Measurements from ENCODE around the gene TOMM20.

TOMM20 gene

DNA sequence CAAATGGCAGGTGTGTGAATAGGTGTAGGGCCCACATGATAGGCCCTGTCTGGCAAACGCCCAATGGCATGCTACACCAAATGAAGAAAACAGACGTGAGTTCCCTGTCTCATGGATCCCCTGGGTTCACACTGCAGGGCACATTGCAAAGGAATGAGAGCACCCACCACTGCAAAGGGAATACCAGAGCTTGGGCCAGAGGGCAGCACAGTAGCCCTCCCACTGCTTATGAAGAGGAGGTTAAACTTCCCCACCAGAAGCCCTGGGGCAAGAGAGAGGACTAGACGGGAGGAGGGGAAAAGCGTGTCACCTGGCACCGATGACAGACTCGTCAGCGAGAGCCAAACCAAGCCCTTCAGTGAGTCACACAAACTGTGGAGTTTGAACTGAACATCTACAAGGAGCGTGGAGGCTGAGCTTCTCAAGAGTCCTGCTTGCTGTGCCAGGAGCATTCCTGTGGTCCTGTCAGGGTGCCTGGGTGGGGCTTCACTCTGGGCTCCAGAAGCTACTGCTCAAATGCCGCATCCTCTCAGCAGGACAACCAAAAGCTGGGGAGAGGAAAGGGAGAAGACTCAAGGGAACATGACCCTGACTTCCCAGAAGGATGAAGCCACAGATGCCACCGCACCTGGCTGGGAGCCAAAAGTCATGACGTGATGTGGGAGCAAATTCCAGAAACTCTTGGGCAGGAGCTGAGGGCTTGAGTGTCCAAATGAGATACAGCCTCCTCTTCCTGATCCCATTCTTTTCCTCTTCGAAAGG, 61.1 kb downstream of the TOMM20 start:
- H3K4me3 ChIP-seq (ENCODE audit: low read length) = no peak overlapping the region
- no peaks in the 10 kb centered on the region for H3K9me2 ChIP-seq (replicated peaks; ENCODE audit: insufficient read depth, low read length)
- TF ChIP-seq, protein P1, sequence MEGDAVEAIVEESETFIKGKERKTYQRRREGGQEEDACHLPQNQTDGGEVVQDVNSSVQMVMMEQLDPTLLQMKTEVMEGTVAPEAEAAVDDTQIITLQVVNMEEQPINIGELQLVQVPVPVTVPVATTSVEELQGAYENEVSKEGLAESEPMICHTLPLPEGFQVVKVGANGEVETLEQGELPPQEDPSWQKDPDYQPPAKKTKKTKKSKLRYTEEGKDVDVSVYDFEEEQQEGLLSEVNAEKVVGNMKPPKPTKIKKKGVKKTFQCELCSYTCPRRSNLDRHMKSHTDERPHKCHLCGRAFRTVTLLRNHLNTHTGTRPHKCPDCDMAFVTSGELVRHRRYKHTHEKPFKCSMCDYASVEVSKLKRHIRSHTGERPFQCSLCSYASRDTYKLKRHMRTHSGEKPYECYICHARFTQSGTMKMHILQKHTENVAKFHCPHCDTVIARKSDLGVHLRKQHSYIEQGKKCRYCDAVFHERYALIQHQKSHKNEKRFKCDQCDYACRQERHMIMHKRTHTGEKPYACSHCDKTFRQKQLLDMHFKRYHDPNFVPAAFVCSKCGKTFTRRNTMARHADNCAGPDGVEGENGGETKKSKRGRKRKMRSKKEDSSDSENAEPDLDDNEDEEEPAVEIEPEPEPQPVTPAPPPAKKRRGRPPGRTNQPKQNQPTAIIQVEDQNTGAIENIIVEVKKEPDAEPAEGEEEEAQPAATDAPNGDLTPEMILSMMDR (IDR thresholded peaks at IDR 0.05; ENCODE audit: low read length) = no peak
- TF ChIP-seq EZH2phosphoT487 (IDR thresholded peaks at IDR 0.05; ENCODE audit: low read length) (no peak), EZH2 (optimal IDR thresholded peaks at IDR 0.05; ENCODE audit: low read depth, low read length) (no peak)
- DNase-seq = no peak
- peaks cover 16% of the 10 kb centered on the region for H3K4me1 ChIP-seq (ENCODE audit: low read length)
- no peak overlapping the region for H3K27ac ChIP-seq (ENCODE audit: low read length)
- H3K4me2 ChIP-seq (ENCODE audit: low read depth, low read length) = no peak overlapping the region
- H3K79me2 ChIP-seq (ENCODE audit: low read length) = no peaks in the 10 kb centered on the region
- no peaks in the 10 kb centered on the region for H3K36me3 ChIP-seq (replicated peaks; ENCODE audit: insufficient read depth, low read length)
- peaks cover 10% of the 10 kb centered on the region for H3F3A ChIP-seq (ENCODE audit: insufficient read depth, low read length)
- H4K20me1 ChIP-seq (ENCODE audit: insufficient read depth, low read length) = no peaks in the 10 kb centered on the region
- no peak overlapping the region for H2AFZ ChIP-seq (ENCODE audit: low read length)
- no peak overlapping the region for H3K9ac ChIP-seq (ENCODE audit: low read length)
- H3K27me3 ChIP-seq (replicated peaks; ENCODE audit: insufficient read depth, low read length) = no peaks in the 10 kb centered on the region
- H3K9me3 ChIP-seq (replicated peaks; ENCODE audit: insufficient read depth, low read length) = no peaks in the 10 kb centered on the region

DNA sequence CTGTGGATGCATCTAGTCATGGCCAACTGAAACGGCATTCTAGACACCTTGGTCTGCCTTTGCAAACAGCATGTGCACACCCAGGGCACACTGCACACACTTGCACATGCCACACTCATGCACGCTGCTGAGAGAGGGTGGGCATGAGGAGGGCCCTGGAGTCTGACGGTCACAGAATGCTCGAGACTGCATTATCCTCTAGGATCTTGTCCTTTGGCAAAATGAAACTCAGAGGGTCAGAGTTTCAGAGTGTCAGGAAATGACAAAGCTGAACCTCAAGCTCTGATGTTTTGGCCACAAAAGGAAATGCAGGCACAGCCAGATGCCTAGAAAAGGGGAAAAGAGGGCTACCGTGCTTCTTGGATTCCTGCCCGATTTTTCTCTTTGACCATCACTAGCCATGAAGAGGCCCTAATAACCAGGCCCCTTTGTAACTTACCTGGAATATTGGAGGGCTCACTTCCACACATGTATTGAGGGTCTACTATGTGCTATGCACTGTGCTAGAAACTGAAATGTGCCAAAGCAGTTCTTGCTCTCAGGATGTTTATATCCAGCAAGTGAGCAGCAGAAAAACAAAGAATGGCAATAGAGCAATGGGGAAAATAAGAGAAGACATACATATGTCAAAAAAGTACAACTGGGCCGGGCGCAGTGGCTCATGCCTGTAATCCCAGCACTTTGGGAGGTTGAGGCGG, 65.4 kb downstream of the TOMM20 start:
- DNase-seq = peak; percentile 55
- Histone ChIP-seq H3K79me2 (ENCODE audit: low read length) (no peaks in the 10 kb centered on the region), H3K27ac (ENCODE audit: low read length) (peak overlapping the region; percentile 73), H3K27me3 (replicated peaks; ENCODE audit: insufficient read depth, low read length) (no peaks in the 10 kb centered on the region), H3K4me3 (ENCODE audit: low read length) (peak overlapping the region; percentile 4; the same call in 1 of the 2 replicates), H4K20me1 (ENCODE audit: insufficient read depth, low read length) (no peaks in the 10 kb centered on the region), H3K4me1 (ENCODE audit: low read length) (peaks cover 40% of the 10 kb centered on the region), H3K9me3 (replicated peaks; ENCODE audit: insufficient read depth, low read length) (no peaks in the 10 kb centered on the region), H3K4me2 (ENCODE audit: low read depth, low read length) (peak overlapping the region; percentile 64), H2AFZ (ENCODE audit: low read length) (peak overlapping the region; percentile 41), H3K9me2 (replicated peaks; ENCODE audit: insufficient read depth, low read length) (no peaks in the 10 kb centered on the region), H3K36me3 (replicated peaks; ENCODE audit: insufficient read depth, low read length) (no peaks in the 10 kb centered on the region), H3K9ac (ENCODE audit: low read length) (peak overlapping the region; percentile 42), H3F3A (ENCODE audit: insufficient read depth, low read length) (peaks cover 31% of the 10 kb centered on the region)
- TF ChIP-seq EZH2phosphoT487 (IDR thresholded peaks at IDR 0.05; ENCODE audit: low read length) (no peak), EZH2 (optimal IDR thresholded peaks at IDR 0.05; ENCODE audit: low read depth, low read length) (no peak)
- TF ChIP-seq, protein P1 (IDR thresholded peaks at IDR 0.05; ENCODE audit: low read length) = no peak

DNA sequence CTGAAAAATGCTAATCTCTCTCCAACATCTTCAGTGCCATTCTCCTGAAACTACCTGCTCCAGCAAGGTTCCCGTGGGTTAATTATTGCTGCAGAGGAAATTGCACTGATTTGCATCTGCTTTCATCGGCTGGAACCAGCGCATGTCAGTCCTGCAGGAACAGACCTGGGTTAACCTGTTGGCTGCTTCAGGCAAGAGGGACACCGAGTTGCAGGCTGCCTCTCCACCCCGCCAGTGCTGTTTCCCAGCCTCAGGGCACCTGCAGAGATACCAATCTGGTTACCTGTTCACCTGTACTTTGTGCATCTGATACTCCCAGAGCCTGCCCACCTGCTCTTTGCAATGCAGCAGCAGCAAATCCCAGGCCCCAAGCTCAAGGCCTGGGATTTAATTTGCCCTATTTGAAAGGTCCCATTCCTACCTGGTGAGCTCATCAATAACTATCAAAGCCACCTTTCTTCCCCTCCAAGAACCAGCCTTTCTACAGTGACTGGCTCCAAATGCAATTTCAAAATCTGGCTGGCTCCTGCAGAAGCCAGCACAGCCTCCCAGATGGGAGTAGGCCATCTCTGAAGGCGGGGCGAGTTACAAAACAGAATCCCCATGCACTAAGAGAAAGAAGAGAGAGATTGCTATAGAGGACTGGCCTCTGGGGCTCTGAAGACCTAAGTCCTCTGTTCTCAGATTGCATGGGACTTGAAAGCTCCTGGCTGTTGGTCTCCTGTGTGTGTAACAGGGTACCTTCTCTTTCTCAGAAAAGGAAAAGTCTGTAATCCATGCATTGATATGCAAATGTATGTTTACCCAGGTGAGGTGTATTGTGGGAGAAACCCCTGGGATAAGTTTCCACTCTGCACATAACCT, 67.8 kb downstream of the TOMM20 start:
- TF ChIP-seq EZH2phosphoT487 (IDR thresholded peaks at IDR 0.05; ENCODE audit: low read length) (no peak), EZH2 (optimal IDR thresholded peaks at IDR 0.05; ENCODE audit: low read depth, low read length) (no peak)
- TF ChIP-seq, protein P1 (IDR thresholded peaks at IDR 0.05; ENCODE audit: low read length) = no peak
- Histone ChIP-seq H4K20me1 (ENCODE audit: insufficient read depth, low read length) (no peaks in the 10 kb centered on the region), H3K9me3 (replicated peaks; ENCODE audit: insufficient read depth, low read length) (no peaks in the 10 kb centered on the region), H3K27ac (ENCODE audit: low read length) (peak overlapping the region; percentile 73; the same call in 1 of the 2 replicates), H3K9ac (ENCODE audit: low read length) (peak overlapping the region; percentile 12), H3K4me3 (ENCODE audit: low read length) (no peak overlapping the region), H3K27me3 (replicated peaks; ENCODE audit: insufficient read depth, low read length) (no peaks in the 10 kb centered on the region), H3K79me2 (ENCODE audit: low read length) (no peaks in the 10 kb centered on the region), H3F3A (ENCODE audit: insufficient read depth, low read length) (peaks cover 31% of the 10 kb centered on the region), H3K4me2 (ENCODE audit: low read depth, low read length) (peak overlapping the region; percentile 40; the same call in 1 of the 2 replicates), H3K9me2 (replicated peaks; ENCODE audit: insufficient read depth, low read length) (no peaks in the 10 kb centered on the region), H2AFZ (ENCODE audit: low read length) (peak overlapping the region; percentile 6; the same call in 1 of the 2 replicates), H3K4me1 (ENCODE audit: low read length) (peaks cover 40% of the 10 kb centered on the region), H3K36me3 (replicated peaks; ENCODE audit: insufficient read depth, low read length) (no peaks in the 10 kb centered on the region)
- peak; percentile 34 for DNase-seq
